Fibroblast of peridontal ligament (primary cell): Measurements from ENCODE around the gene BRAT1.

Experiments used
- DNase-seq: peaks from one replicate; pipeline ENCODE4 v3.0.0-alpha.2; 2010; ENCODE audit errors: extremely low read depth

Gene BRAT1

GRCh38 chr7:2495418-2496299 is 59.7 kb downstream of the BRAT1 start:
- DNase-seq = no peak

DNA sequence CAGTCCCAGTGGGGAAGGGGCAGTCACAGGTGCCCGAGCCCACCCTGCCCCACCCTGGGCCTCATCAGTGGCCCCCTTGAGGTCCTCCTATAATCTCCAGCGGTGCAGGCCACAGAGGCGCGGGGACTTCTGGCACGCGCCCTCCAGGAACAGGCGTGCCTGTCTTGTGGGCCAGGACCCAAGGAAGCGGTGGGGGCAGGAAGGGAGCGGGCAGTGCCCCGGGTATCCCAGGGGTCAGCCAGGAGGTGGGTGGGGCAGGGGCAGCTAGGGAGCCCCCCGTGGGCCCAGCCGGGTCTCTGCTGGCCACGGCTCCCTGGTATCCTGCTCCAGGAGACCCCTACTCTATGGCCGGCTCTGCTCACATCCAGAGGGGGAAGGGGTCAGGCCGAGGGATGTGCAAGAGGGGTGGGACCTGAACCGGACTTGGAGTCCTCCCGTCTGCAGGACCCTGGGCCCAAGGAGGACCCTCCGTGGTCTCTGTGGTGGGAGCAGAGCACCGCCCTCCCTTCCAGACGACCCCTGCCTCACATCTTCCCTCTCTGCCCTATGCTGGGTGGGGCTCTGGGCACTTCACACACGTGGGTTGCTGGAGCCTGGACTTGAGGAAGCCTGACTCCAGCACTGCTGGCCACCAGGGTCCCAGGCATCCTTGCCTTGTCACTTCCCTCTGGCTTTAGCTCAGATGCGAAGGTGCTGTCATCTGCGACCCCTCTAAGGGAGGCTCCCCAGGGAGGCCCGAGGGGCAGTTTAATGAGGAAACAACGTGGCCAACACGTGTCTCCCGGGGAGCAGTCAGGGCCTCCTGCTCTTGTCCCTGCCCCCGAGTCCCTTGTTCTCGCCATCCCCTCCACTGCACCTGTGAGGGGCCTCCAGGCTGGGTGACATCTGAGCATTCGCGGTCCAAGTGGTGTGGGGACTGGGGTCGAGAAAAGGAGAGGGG is 60.9 kb downstream of the BRAT1 start:
- DNase-seq = no peak

DNA sequence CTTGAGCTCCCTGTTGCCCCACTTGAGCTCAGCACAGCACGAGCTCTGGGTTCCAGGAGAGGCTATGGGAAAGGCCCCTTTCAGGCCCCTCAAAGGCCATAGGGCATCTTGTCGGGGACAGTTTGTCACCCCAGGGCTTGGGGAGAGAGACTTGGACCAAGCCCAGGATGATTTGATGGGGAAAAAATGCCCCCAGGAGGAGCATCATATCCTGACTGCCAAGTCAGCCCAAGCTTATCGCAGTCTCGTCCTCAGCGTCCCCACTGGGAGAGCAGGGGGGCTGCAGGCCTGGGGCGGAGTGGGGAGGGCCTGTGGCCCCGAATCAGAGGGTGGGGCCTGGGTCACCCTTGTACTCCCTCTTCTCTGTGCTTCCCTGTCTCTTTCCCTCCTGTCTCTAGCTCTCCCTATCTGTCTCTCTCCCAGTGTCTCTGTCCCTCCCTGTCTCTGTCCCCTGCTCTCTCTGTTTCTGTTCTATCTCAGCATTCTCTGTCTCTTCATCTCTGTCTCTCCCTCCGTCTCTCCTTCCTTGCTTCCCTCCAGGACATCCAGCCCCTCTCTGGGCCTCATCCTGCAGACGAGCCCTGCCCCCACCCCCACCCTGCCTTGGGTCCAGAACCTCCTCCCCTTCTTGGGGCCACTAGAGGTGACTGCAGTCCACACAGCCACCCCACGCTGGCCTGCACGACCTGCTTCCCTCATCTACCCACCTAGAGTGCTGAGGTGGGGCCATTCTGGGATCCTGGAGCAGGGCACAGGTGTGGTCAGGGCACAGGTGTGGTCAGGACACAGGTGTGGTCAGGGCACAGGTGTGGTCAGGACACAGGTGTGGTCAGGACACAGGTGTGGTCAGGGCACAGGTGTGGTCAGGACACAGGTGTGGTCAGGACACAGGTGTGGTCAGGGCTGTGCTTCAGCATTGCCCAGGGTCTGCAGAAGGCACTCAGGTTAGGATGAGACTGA is 61.8 kb downstream of the BRAT1 start:
- no peak for DNase-seq

- DNase-seq = no peak
Observed at GRCh38 chr7:2492038-2492437, 63.3 kb downstream of the BRAT1 start.

- DNase-seq = no peak
Observed at GRCh38 chr7:2490181-2490651, 65.1 kb downstream of the BRAT1 start.

GRCh38 chr7:2488681-2489080 is 66.6 kb downstream of the BRAT1 start:
- DNase-seq = no peak

DNA sequence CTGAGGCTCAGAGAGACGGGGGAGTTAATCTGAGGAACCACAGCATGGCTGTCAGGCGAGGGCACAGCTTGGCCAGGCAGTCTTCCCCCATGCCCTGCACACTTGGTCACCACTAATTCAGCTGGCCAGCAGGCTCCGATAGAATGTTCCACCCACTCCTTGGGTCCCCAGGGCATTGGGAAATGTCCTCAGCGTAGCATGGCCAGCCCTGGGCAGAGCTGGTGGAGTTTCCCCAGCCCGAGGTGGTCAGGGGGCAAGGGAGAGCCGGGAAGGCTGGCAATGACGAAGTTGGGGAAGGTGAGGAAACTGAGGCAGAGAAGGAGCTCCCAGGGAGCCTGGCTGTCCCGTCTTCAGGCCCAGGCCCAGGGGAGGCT is 67.1 kb downstream of the BRAT1 start:
- DNase-seq = no peak
